ENCODE measurements around the gene USF3. TPM values are rescaled to one million over a fixed set of nuclear protein-coding genes. Genes with fewer than 3 reads are reported as not detected.

Gene USF3
- total and polyA plus RNA-seq, 2 of the 8 experiments (the other 6 are each of a cell fraction or from before 2014, with no cell fraction given), result 9.6 to 18.5 TPM

- Histone ChIP-seq H2AFZ (ENCODE audit: low read length) (no peak overlapping the region), H3K56ac (replicated peaks; ENCODE audit: insufficient read length, low read depth, low read length) (no peak overlapping the region), H2BK5ac (ENCODE audit: low read depth, low read length) (no peak overlapping the region), H4K8ac (ENCODE audit: extremely low read depth, insufficient read depth, low read length) (no peak overlapping the region), H3K79me1 (ENCODE audit: low read depth, low read length) (no peaks in the 10 kb centered on the region), H3K23ac (ENCODE audit: insufficient read length) (no peak overlapping the region), H2BK20ac (ENCODE audit: low read length) (no peak overlapping the region), H3K4me1 (replicated peaks in 1 of 4; ENCODE audit: control insufficient read depth in 3 of 4, insufficient read depth in 4 of 4, low read length in 3 of 4) (no peaks in the 10 kb centered on the region), H4K5ac (ENCODE audit: insufficient read length, low read depth, low read length) (no peak overlapping the region), H2BK15ac (ENCODE audit: low read length) (no peak overlapping the region), H3K36me3 (ENCODE audit: control insufficient read depth in 2 of 4, insufficient read depth in 4 of 4, low read length in 3 of 4) (no peaks in the 10 kb centered on the region), H3K27ac (ENCODE audit: low read depth, low read length) (no peak overlapping the region), H4K91ac (replicated peaks; ENCODE audit: insufficient read length, low read length) (no peak overlapping the region), H3K18ac (ENCODE audit: extremely low read depth, low read length) (no peak overlapping the region), H3K4me3 (ENCODE audit: extremely low read depth in 1 of 4, insufficient read depth in 2 of 4, low read depth in 3 of 4, low read length in 4 of 4) (no peak overlapping the region), H2AK5ac (ENCODE audit: low read depth, low read length) (no peak overlapping the region), H3K4ac (replicated peaks; ENCODE audit: insufficient read length, low read depth, low read length) (no peak overlapping the region), H4K20me1 (replicated peaks in 1 of 2; ENCODE audit: control insufficient read depth in 1 of 2, insufficient read depth in 2 of 2, low read length in 2 of 2) (no peaks in the 10 kb centered on the region), H3K23me2 (ENCODE audit: low read depth, low read length) (no peaks in the 10 kb centered on the region; the same call in 1 of the 2 replicates), H3K9ac (replicated peaks in 1 of 4; ENCODE audit: extremely low read depth in 1 of 4, low read depth in 3 of 4, low read length in 3 of 4) (no peak overlapping the region), H3K14ac (ENCODE audit: insufficient read length) (no peak overlapping the region), H2BK12ac (ENCODE audit: low read depth, low read length) (no peak overlapping the region), H3K9me3 (ENCODE audit: insufficient read depth in 2 of 2, low read depth in 1 of 2, low read length in 1 of 2) (no peaks in the 10 kb centered on the region), H3K27me3 (replicated peaks in 1 of 4; ENCODE audit: control insufficient read depth in 3 of 4, extremely low read depth in 1 of 4, insufficient read depth in 3 of 4, low read length in 3 of 4) (no peaks in the 10 kb centered on the region; a peak in 1 of 7 replicates), H3K4me2 (ENCODE audit: insufficient read depth in 1 of 2, low read depth in 2 of 2, low read length in 2 of 2) (no peak overlapping the region), H2BK120ac (replicated peaks; ENCODE audit: low read depth, low read length) (no peak overlapping the region), H3K79me2 (ENCODE audit: control insufficient read depth in 1 of 2, insufficient read depth in 2 of 2, low read length in 2 of 2) (no peaks in the 10 kb centered on the region)
- CTCF ChIA-PET (ENCODE audit: partially characterized antibody), result interaction anchor here (0.9 to 3.8 kb wide), 4 partner anchors 8 to 332 kb away, joined by 4 to 12 read pairs (median 4); no protein-coding TSS in a partner anchor
- FAIRE-seq (no peak), DNase-seq (ENCODE audit: low read depth in 1 of 2, low spot score in 2 of 2) (no peak)
- POLR2A ChIA-PET (ENCODE audit: partially characterized antibody), result interaction anchor here (0.6 kb wide), 1 partner anchor 444 kb away, joined by 3 read pairs; no protein-coding TSS in a partner anchor
- TF ChIP-seq SIX5 (IDR thresholded peaks at IDR 0.05; ENCODE audit: low read depth, low read length) (no peak), RAD21 (IDR thresholded peaks at IDR 0.05 in 1 of 2, conservative IDR thresholded peaks at IDR 0.05 in 1 of 2; ENCODE audit: low read depth in 2 of 2, low read length in 2 of 2) (no peak), HDAC6 (IDR thresholded peaks at IDR 0.05; ENCODE audit: low read depth, low read length) (no peak), POLR2A (IDR thresholded peaks at IDR 0.05; ENCODE audit: control extremely low read depth in 1 of 2, low read depth in 2 of 2, low read length in 2 of 2) (no peak)
Measured at GRCh38 chr3:113620091-113620490, 76.4 kb downstream of the USF3 start.

Measured in H1 (cell line).